ENCODE results near the gene TRABD2B.

Gene TRABD2B

GRCh38 chr1:47875831-47876586 is 121.2 kb downstream of the TRABD2B start:
- DNase-seq (ENCODE audit: low read depth): no peak

- no peak for DNase-seq (ENCODE audit: low read depth)
These were observed 122.1 kb downstream of the TRABD2B start for GRCh38 chr1:47875036-47875435.

- no peak for DNase-seq (ENCODE audit: low read depth)
These were observed 123.8 kb downstream of the TRABD2B start for GRCh38 chr1:47873337-47873736.

- no peak for DNase-seq (ENCODE audit: low read depth)
These were observed 124.3 kb downstream of the TRABD2B start for GRCh38 chr1:47872886-47873285.

- no peak for DNase-seq (ENCODE audit: low read depth)
These were observed 125.3 kb downstream of the TRABD2B start for GRCh38 chr1:47871799-47872353.

GRCh38 chr1:47870946-47871676 is 126.1 kb downstream of the TRABD2B start:
- DNase-seq (ENCODE audit: low read depth): no peak

- no peak for DNase-seq (ENCODE audit: low read depth)
These were observed 126.7 kb downstream of the TRABD2B start for GRCh38 chr1:47870480-47870879.

GRCh38 chr1:47868348-47868676 is 128.9 kb downstream of the TRABD2B start:
- no peak for DNase-seq (ENCODE audit: low read depth)

GRCh38 chr1:47867438-47868347 is 129.5 kb downstream of the TRABD2B start:
- DNase-seq (ENCODE audit: low read depth): no peak

GRCh38 chr1:47866601-47867437 is 130.4 kb downstream of the TRABD2B start:
- no peak for DNase-seq (ENCODE audit: low read depth)

- no peak for DNase-seq (ENCODE audit: low read depth)
These were observed 131.2 kb downstream of the TRABD2B start for GRCh38 chr1:47865881-47866535.

- DNase-seq (ENCODE audit: low read depth): no peak
These were observed 138.0 kb downstream of the TRABD2B start for GRCh38 chr1:47859092-47859743.

GRCh38 chr1:47856996-47857395 is 140.2 kb downstream of the TRABD2B start:
- no peak for DNase-seq (ENCODE audit: low read depth)

- DNase-seq (ENCODE audit: low read depth): no peak
These were observed 142.0 kb downstream of the TRABD2B start for GRCh38 chr1:47855230-47855629.

GRCh38 chr1:47854552-47855144 is 142.5 kb downstream of the TRABD2B start:
- no peak for DNase-seq (ENCODE audit: low read depth)

- DNase-seq (ENCODE audit: low read depth): no peak
These were observed 143.3 kb downstream of the TRABD2B start for GRCh38 chr1:47853852-47854251.

GRCh38 chr1:47853059-47853458 is 144.1 kb downstream of the TRABD2B start:
- DNase-seq (ENCODE audit: low read depth): no peak

- no peak for DNase-seq (ENCODE audit: low read depth)
These were observed 145.0 kb downstream of the TRABD2B start for GRCh38 chr1:47852006-47852718.

- DNase-seq (ENCODE audit: low read depth): no peak
These were observed 146.7 kb downstream of the TRABD2B start for GRCh38 chr1:47850451-47850850.

All from activated T-helper 9 cell treated with anti-CD3 and anti-CD28 coated beads, Interleukin-2, amount 50 U/mL, for 16 hours (primary cell).